Testis (tissue), 2 donors: ENCODE results near the gene LALBA.

Experiments used
- CTCF ChIP-seq, 3 experiments: fragments of 450-650 bp in 2 of 3; fragments of 200-600 bp in 1 of 3; sonication (generic) in 1 of 3; IDR thresholded peaks; one replicate each; pipeline ENCODE4 v1.5.1; 2016 to 2019; ENCODE audit warnings: antibody characterized with exemption in 3 of 3, mild to moderate bottlenecking in 2 of 3, moderate library complexity in 1 of 3
- POLR2A ChIP-seq: fragments of 450-650 bp; IDR thresholded peaks from one replicate; pipeline ENCODE4 v1.6.1; 2017; ENCODE audit warnings: antibody characterized with exemption, mild to moderate bottlenecking, moderate library complexity

DNA sequence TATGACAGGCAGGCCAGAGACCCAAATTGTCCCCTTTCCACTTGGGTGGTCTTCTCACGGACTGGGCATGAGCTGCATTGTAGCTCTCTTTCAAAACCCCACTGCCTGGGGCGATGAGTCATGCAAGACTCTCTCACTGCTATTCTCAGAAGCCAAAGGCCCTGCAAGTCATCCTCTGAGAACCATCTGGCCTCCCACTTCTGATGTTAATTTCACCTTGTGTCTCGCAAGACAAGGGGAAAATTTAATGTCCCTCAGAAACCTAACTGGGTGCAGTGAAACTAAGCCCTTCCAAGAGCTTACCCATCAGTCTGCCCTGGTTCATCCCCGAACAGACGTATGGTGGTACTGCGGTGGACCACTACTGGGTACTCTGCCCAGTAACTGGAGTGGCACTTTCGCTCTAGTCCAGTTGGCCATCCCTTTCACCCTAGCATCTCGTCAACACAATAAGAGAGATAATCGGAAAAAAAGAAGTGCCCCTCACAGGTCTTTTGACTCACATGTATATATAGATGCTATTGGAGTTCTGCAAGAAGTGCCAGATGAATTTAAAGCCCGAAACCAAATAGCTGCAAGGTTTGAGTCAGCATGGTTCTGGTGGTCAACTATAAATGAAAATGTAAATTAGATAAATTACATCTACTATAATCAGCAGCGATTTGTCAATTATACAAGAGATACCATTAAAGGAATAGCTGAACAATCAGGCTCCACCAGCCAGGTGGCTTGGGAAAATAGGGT lies 31.3 kb upstream of the LALBA start:
- TF ChIP-seq CTCF (IDR thresholded peaks at IDR 0.05) (no peak), POLR2A (no peak)
